ENCODE results near the gene SLC25A39. TPM values are rescaled to one million over a fixed set of nuclear protein-coding genes. Genes with fewer than 3 reads are reported as not detected.

SLC25A39 gene
- total RNA-seq, 4 donors from 2014 or later, result 97.7 to 155 (median 129) TPM

DNA sequence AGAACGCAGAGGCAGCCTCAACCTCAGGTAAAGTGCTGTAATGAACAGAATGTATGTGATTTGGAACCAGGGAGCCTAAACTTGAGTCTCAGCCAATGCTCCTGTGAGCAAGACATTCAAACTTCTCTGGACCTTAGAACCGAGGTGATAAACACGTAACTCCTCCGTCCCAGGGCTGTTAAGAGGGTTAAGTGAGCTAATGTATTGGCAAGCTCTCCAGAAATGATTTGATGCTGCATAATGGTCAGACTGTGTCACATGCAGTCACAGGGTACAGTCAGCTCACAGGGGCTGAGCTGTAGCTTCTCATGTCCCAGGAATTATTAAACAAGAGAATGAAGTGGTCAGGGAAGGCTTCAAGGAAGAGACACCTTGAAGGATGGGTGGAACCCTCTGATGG is 46.6 kb downstream of the SLC25A39 start:
- no peak for DNase-seq
- Histone ChIP-seq H3K27ac (no peak overlapping the region), H3K36me3 (no peaks in the 10 kb centered on the region), H3K27me3 (no peaks in the 10 kb centered on the region), H3K4me1 (peaks cover 0 to 16% (median 2%) of the 10 kb centered on the region in 4 donors), H3K4me3 (no peak overlapping the region), H3K9me3 (no peaks in the 10 kb centered on the region)
- TF ChIP-seq, protein P1, sequence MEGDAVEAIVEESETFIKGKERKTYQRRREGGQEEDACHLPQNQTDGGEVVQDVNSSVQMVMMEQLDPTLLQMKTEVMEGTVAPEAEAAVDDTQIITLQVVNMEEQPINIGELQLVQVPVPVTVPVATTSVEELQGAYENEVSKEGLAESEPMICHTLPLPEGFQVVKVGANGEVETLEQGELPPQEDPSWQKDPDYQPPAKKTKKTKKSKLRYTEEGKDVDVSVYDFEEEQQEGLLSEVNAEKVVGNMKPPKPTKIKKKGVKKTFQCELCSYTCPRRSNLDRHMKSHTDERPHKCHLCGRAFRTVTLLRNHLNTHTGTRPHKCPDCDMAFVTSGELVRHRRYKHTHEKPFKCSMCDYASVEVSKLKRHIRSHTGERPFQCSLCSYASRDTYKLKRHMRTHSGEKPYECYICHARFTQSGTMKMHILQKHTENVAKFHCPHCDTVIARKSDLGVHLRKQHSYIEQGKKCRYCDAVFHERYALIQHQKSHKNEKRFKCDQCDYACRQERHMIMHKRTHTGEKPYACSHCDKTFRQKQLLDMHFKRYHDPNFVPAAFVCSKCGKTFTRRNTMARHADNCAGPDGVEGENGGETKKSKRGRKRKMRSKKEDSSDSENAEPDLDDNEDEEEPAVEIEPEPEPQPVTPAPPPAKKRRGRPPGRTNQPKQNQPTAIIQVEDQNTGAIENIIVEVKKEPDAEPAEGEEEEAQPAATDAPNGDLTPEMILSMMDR (IDR thresholded peaks at IDR 0.05), result no peak
- TF ChIP-seq POLR2A (IDR thresholded peaks at IDR 0.05), result no peak

DNA sequence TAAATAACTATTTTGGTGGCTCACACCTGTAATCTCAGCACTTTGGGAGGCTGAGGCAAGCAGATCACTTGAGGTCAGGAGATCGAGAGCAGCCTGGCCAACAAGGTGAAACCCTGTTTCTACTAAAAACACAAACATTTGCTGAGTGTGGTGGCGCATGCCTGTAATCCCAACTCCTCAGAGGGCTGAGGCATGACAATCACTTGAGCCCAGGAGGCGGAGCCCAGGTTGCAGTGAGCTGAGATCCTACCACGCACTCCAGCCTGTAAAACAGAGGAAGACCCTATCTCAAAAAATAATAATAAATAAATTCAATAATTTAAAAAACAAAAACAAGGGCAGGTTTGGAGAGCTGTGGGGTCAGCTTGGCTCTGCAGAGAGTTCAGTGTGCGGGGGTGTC is 51.0 kb downstream of the SLC25A39 start:
- Histone ChIP-seq H3K4me3 (no peak overlapping the region), H3K9me3 (no peaks in the 10 kb centered on the region), H3K4me1 (no peaks in the 10 kb centered on the region), H3K36me3 (no peaks in the 10 kb centered on the region), H3K27ac (no peak overlapping the region), H3K27me3 (no peaks in the 10 kb centered on the region)
- no peak for DNase-seq
- TF ChIP-seq, protein P1 (IDR thresholded peaks at IDR 0.05), result no peak
- no peak for TF ChIP-seq POLR2A (IDR thresholded peaks at IDR 0.05)

DNA sequence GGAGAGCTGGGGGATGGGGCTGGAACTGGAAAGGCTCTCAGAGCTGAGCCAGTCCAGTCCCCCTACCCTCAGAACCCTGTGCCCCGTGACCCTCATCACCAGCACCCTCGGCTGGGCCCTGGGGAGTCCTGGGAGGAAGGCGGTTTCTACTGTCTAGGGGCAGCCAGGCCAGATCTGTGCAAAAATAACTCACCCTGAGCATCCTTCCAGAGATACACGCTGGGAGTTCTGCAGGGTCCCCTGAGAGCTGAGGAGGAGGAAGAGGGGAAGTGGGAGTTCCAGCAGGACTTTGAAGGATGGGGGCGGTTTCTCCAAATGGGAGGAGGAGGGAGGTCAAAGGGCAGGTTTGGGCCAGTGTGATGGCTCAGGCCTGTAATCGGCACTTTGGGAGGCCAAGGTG is 51.7 kb downstream of the SLC25A39 start:
- H3K36me3 ChIP-seq, result no peaks in the 10 kb centered on the region
- H3K27me3 ChIP-seq, result no peaks in the 10 kb centered on the region
- TF ChIP-seq, protein P1 (IDR thresholded peaks at IDR 0.05), result no peak
- no peak for TF ChIP-seq POLR2A (IDR thresholded peaks at IDR 0.05)
- H3K4me1 ChIP-seq, result no peaks in the 10 kb centered on the region
- no peak for DNase-seq
- H3K9me3 ChIP-seq, result no peaks in the 10 kb centered on the region
- no peak overlapping the region for H3K4me3 ChIP-seq
- no peak overlapping the region for H3K27ac ChIP-seq

DNA sequence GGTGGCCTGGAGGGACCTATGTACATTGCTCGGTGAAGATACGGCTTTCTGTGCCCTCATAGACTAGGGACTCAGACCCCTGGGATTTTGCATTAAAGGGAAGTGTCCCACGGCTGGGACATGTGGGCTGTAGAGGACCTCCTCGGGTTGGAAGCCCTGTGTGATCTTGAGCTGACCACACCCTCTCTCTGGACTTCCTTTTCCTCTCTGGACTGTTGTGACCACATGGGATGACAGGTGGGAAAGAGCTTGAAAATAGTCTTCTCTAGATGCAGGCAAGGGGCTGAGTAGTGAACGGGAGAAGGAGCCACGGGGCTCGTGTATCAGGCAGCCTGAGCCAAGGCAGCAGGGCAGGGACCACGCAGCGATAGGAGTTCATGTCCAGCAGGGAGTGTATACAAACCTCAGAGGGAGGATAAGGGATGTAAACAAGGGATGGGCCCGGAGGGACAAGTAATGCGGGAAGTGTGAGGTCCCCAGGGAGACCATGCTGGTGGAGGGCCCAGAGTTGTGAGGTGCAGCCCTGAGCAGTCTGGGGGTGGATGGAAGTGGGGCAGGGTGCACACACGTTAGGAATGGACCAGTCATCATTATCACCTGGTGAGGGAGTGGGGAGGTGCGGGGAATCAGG is 52.2 kb downstream of the SLC25A39 start:
- H3K27ac ChIP-seq, result no peak overlapping the region
- DNase-seq, result no peak
- H3K27me3 ChIP-seq, result no peaks in the 10 kb centered on the region
- H3K4me3 ChIP-seq, result no peak overlapping the region
- H3K9me3 ChIP-seq, result no peaks in the 10 kb centered on the region
- H3K4me1 ChIP-seq, result no peaks in the 10 kb centered on the region
- no peaks in the 10 kb centered on the region for H3K36me3 ChIP-seq
- TF ChIP-seq, protein P1 (IDR thresholded peaks at IDR 0.05), result no peak
- no peak for TF ChIP-seq POLR2A (IDR thresholded peaks at IDR 0.05)

Small RNA genes lying within 50 kb of the gene (small RNA-seq; reads per million reads assigned to genes)
- gene RF00012, result 0 reads per million in 2 donors
- gene RN7SL507P, result 0 reads per million in 2 donors
- gene RNU6-453P, result 0 reads per million in 2 donors

Other genes starting within 250 kb of the SLC25A39 start
- 10 to 100 TPM; 42.4 to 71.0 (median 48.4) TPM for gene HDAC5, start 201.2 kb downstream of the SLC25A39 start, total RNA-seq
- 1 to 10 TPM in 3 of 4 donors, under 1 TPM in 1; 0.53 to 5.8 (median 1.6) TPM for gene HROB, start 182.9 kb downstream of the SLC25A39 start, total RNA-seq
- under 1 TPM in 1 of 4 donors, not detected in 3; 0.57 TPM for gene ASB16, start 154.1 kb downstream of the SLC25A39 start, total RNA-seq
- 10 to 100 TPM; 19.8 to 66.6 (median 52.7) TPM for gene TMUB2, start 137.9 kb downstream of the SLC25A39 start, total RNA-seq
- gene ATXN7L3, start 124.9 kb downstream of the SLC25A39 start, total RNA-seq, result 10 to 100 TPM; 51.7 to 92.6 (median 65.7) TPM
- gene UBTF, start 105.1 kb downstream of the SLC25A39 start, total RNA-seq, result 100 to 1,000 TPM in 1 of 4 donors, 10 to 100 TPM in 3; 58.4 to 167 (median 77.7) TPM
- gene SLC4A1, start 56.7 kb downstream of the SLC25A39 start, total RNA-seq, result not detected
- 10 to 100 TPM in 1 of 4 donors, 1 to 10 TPM in 2, under 1 TPM in 1; 0.88 to 14.9 (median 3.8) TPM for gene RUNDC3A, start 16.2 kb downstream of the SLC25A39 start, total RNA-seq
- gene GRN, start 20.5 kb upstream of the SLC25A39 start, total RNA-seq, result 100 to 1,000 TPM; 145 to 678 (median 492) TPM
- 1 to 10 TPM in 1 of 4 donors, under 1 TPM in 2, not detected in 1; 0.27 to 5.0 (median 0.88) TPM for gene FAM171A2, start 39.0 kb upstream of the SLC25A39 start, total RNA-seq
- 1 to 10 TPM in 1 of 4 donors, not detected in 3; 2.5 TPM for gene ITGA2B, start 64.8 kb upstream of the SLC25A39 start, total RNA-seq
- 10 to 100 TPM; 39.6 to 91.6 (median 48.3) TPM for gene GPATCH8, start 178.6 kb upstream of the SLC25A39 start, total RNA-seq
- gene FZD2, start 232.7 kb upstream of the SLC25A39 start, total RNA-seq, result 1 to 10 TPM in 1 of 4 donors, under 1 TPM in 1, not detected in 2; 0.54 to 2.1 TPM

Measured in Peyer's patch (tissue), 4 donors.